T-helper 2 cell treated with Interferon-gamma antibody and Interleukin-4, amounts not matched to agents 5 μg/mL and 100 μg/mL, for 36 hours (primary cell): ENCODE data around the gene SPATA1.
"Not testable (repeated sequence)": the region's sequence is repeated elsewhere in the genome, so short reads cannot be mapped to it uniquely, and the experiment has no call there.

Experiments used
- DNase-seq: peaks from one replicate; pipeline ENCODE4 v3.0.0; 2021; ENCODE audit warnings: low spot score
- H3K27ac Mint-ChIP-seq: one replicate; pipeline ENCODE4 v1.8.0; 2021; ENCODE audit warnings: mild to moderate bottlenecking, mixed read lengths
- H3K27me3 Mint-ChIP-seq: one replicate; pipeline ENCODE4 v1.8.0; 2021; ENCODE audit warnings: low read depth, mixed read lengths
- H3K36me3 Mint-ChIP-seq: one replicate; pipeline ENCODE4 v1.8.0; 2021; ENCODE audit warnings: low read depth, mixed read lengths
- H3K4me1 Mint-ChIP-seq: one replicate; pipeline ENCODE4 v1.8.0; 2021; ENCODE audit warnings: low read depth, mixed read lengths
- H3K4me3 Mint-ChIP-seq: one replicate; pipeline ENCODE4 v1.8.0; 2022; ENCODE audit warnings: mild to moderate bottlenecking, moderate library complexity, mixed read lengths
- H3K9me3 Mint-ChIP-seq: one replicate; pipeline ENCODE4 v1.8.0; 2021; ENCODE audit warnings: mixed read lengths

Gene SPATA1

DNA sequence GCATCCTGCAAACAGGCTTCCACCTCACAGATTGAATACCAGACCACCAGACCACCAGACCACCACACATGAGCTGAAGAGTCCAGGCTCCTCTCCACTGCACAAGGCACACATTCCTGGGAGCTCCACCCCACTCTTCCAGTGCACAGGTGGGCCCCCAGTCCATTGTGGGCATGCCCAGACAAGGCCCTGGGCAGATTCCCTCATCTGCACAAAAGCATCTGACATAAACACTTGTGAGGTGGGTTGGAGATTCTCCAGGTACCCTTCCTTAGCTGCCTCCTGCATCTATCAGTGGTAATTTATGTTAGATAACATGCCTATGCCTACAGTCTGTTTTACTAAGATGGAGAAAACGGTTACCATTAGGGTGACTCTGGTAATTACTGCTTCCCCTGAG lies 79.6 kb downstream of the SPATA1 start:
- peaks cover 11% of the 10 kb centered on the region for H3K9me3 Mint-ChIP-seq
- H3K4me1 Mint-ChIP-seq: no peaks in the 10 kb centered on the region
- H3K27me3 Mint-ChIP-seq: no peaks in the 10 kb centered on the region
- DNase-seq: no peak
- H3K4me3 Mint-ChIP-seq: no peak overlapping the region
- H3K27ac Mint-ChIP-seq: no peak overlapping the region
- no peaks in the 10 kb centered on the region for H3K36me3 Mint-ChIP-seq

DNA sequence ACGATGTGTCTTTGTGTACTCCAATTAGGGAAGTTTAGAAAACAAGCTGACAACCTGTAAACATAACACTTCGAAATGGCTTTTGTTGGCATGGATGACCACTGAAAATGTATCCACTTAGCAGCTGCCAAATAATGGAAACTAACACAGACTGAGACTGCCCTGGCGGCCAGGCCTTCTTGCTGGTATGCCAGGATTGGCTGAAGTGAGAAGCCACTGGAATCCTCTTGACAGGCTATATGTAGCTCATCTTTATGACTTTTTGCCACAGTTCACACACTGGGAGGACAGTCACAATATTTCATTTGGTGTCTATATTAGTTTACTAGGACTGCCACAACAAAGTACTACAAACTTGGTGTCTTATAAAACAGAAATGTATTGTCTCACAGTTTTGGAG lies 80.9 kb downstream of the SPATA1 start:
- peaks cover 18% of the 10 kb centered on the region for H3K9me3 Mint-ChIP-seq
- no peaks in the 10 kb centered on the region for H3K4me1 Mint-ChIP-seq
- H3K27ac Mint-ChIP-seq: no peak overlapping the region
- no peaks in the 10 kb centered on the region for H3K27me3 Mint-ChIP-seq
- no peak overlapping the region for H3K4me3 Mint-ChIP-seq
- DNase-seq: no peak
- no peaks in the 10 kb centered on the region for H3K36me3 Mint-ChIP-seq

- H3K36me3 Mint-ChIP-seq, DNase-seq, H3K27me3 Mint-ChIP-seq, H3K4me3 Mint-ChIP-seq, H3K27ac Mint-ChIP-seq: not testable (repeated sequence)
- Mint-ChIP-seq H3K9me3 (peaks cover 26% of the 10 kb centered on the region), H3K4me1 (peaks cover 16% of the 10 kb centered on the region)
Observed at GRCh38 chr1:84594959-84595358, 88.8 kb downstream of the SPATA1 start.

GRCh38 chr1:84597011-84597410 lies 90.8 kb downstream of the SPATA1 start:
- peaks cover 20% of the 10 kb centered on the region for H3K4me1 Mint-ChIP-seq
- no peak overlapping the region for H3K27ac Mint-ChIP-seq

DNA sequence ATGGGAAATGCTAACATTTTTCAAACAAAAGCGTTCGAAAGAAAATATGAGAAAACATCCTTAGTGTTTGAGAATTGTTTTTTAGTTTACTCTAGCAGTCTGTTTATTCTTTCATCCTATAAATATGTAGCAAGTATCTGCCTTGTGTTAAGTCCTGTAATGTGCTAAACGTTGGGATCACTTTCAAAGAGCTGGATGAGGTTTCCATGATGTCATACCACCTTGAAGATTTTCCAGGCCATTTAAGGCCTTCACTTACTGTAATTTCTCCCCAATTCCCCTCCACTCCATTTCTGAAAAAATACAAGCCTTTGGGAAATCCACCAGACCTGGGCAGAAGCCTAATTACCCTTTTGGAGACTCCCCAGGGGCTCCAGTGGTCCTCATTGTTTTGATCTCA lies 92.2 kb downstream of the SPATA1 start:
- Mint-ChIP-seq H3K4me3 (no peak overlapping the region), H3K36me3 (peaks cover 4% of the 10 kb centered on the region), H3K27ac (peak overlapping the region; percentile 17), H3K4me1 (peaks cover 20% of the 10 kb centered on the region), H3K27me3 (no peaks in the 10 kb centered on the region), H3K9me3 (peaks cover 20% of the 10 kb centered on the region)
- no peak for DNase-seq

More at GRCh38 chr1:84597011-84597410, 90.8 kb downstream of the SPATA1 start:
- H3K36me3 Mint-ChIP-seq: peaks cover 4% of the 10 kb centered on the region
- no peak overlapping the region for H3K4me3 Mint-ChIP-seq
- H3K9me3 Mint-ChIP-seq: peaks cover 24% of the 10 kb centered on the region
- H3K27me3 Mint-ChIP-seq: no peaks in the 10 kb centered on the region
- no peak for DNase-seq

- H3K36me3 Mint-ChIP-seq: peaks cover 4% of the 10 kb centered on the region
- H3K9me3 Mint-ChIP-seq: peaks cover 22% of the 10 kb centered on the region
- no peaks in the 10 kb centered on the region for H3K27me3 Mint-ChIP-seq
- peak overlapping the region; percentile 10 for H3K4me3 Mint-ChIP-seq
- H3K4me1 Mint-ChIP-seq: peaks cover 20% of the 10 kb centered on the region
- H3K27ac Mint-ChIP-seq: peak overlapping the region; percentile 74
- no peak for DNase-seq
Observed at GRCh38 chr1:84598846-84599741, 92.9 kb downstream of the SPATA1 start.

GRCh38 chr1:84600796-84601195 lies 94.6 kb downstream of the SPATA1 start:
- peaks cover 32% of the 10 kb centered on the region for H3K9me3 Mint-ChIP-seq
- no peak overlapping the region for H3K27ac Mint-ChIP-seq
- DNase-seq: no peak
- peaks cover 20% of the 10 kb centered on the region for H3K4me1 Mint-ChIP-seq
- H3K36me3 Mint-ChIP-seq: peaks cover 11% of the 10 kb centered on the region
- no peak overlapping the region for H3K4me3 Mint-ChIP-seq
- H3K27me3 Mint-ChIP-seq: no peaks in the 10 kb centered on the region

GRCh38 chr1:84603223-84603622 lies 97.0 kb downstream of the SPATA1 start:
- no peak for DNase-seq
- H3K4me1 Mint-ChIP-seq: peaks cover 20% of the 10 kb centered on the region
- no peak overlapping the region for H3K4me3 Mint-ChIP-seq
- peaks cover 12% of the 10 kb centered on the region for H3K36me3 Mint-ChIP-seq
- no peaks in the 10 kb centered on the region for H3K27me3 Mint-ChIP-seq
- no peak overlapping the region for H3K27ac Mint-ChIP-seq
- H3K9me3 Mint-ChIP-seq: peaks cover 45% of the 10 kb centered on the region

DNA sequence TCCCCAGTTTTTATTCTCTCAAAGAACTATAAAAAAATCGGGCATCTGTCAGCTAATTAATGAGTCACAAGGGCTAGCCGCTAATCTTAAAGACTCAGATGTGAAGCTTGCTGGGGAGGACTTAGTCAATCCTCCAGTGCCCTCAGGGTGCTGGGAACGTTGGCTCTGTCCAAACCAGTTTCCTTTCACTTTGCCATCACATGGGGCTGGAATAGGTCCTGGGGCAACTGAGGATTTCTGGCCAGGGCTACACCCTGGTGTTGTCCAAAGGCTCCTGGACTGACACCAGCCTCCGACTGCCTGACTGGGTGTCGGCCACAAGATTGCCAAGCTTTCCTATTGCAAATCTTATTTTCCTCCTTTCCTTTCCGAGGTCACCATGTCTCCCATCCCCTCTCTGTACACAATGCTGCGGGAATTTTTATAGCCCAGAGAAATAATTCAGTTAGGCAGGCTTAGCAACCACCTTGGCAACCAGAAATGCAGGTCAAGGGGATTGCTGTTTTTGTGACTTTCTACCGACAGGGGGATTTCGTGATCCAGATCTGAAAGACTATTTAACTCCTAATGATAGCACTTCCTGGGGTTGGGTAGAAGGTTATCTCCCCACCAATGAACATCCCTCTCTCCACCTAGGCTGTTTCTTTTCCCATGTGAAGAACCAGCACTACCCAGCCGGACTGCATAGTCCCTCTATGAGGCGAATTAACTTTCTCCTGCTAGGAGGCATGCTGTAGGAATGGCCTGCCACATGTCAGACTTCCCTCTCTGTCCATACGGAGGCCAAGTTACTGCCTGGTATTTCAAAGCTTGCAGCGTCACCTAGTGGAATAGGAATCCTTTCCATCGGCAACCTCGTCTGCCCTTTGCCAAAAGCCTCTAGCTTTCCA lies 98.0 kb downstream of the SPATA1 start:
- Mint-ChIP-seq H3K4me3 (no peak overlapping the region), H3K9me3 (peaks cover 46% of the 10 kb centered on the region), H3K4me1 (peaks cover 11% of the 10 kb centered on the region), H3K36me3 (peaks cover 12% of the 10 kb centered on the region), H3K27ac (no peak overlapping the region), H3K27me3 (no peaks in the 10 kb centered on the region)
- no peak for DNase-seq

DNA sequence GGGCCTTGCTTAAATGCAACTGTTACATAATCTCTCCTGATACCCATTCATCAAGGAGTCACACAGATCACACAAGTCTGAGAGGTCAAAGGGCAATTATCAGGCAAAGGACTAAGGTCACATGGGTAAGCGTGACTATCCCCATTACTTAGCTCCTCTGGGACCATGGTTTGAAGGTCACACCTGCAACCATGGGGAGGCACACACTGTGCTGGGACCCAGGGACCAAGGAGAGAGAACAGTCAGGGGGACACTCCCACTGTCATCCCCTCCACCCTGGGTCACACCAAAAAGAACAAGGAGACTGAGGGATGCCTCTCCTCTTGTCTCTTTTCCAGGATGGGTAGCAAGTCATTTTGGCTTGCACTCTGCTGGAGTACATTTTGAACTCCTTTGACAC lies 99.0 kb downstream of the SPATA1 start:
- Mint-ChIP-seq H3K4me3 (no peak overlapping the region), H3K4me1 (peaks cover 4% of the 10 kb centered on the region), H3K27me3 (no peaks in the 10 kb centered on the region), H3K9me3 (peaks cover 46% of the 10 kb centered on the region), H3K27ac (no peak overlapping the region), H3K36me3 (peaks cover 12% of the 10 kb centered on the region)
- DNase-seq: no peak

DNA sequence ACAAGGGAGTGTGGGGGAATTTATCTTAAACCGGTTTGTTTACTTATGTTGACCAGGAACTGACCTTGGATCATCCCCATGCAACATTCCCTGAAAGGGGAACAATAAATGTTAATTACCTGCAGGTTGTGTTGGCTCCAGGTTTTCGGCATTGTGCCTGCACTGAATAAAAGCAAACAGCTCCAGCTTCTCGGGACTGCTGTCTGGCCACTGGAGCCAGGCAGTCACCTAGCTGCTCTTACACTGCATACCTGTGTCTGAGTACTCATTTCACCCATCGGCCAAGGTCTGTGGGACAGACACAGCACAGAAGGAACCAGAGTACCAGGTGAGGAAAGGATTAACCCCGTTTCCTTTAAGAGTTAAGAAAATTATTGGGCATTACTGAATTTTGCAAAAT lies 100.8 kb downstream of the SPATA1 start:
- Mint-ChIP-seq H3K36me3 (peaks cover 11% of the 10 kb centered on the region), H3K27ac (no peak overlapping the region), H3K9me3 (peaks cover 53% of the 10 kb centered on the region), H3K4me3 (no peak overlapping the region), H3K4me1 (no peaks in the 10 kb centered on the region), H3K27me3 (no peaks in the 10 kb centered on the region)
- no peak for DNase-seq

DNA sequence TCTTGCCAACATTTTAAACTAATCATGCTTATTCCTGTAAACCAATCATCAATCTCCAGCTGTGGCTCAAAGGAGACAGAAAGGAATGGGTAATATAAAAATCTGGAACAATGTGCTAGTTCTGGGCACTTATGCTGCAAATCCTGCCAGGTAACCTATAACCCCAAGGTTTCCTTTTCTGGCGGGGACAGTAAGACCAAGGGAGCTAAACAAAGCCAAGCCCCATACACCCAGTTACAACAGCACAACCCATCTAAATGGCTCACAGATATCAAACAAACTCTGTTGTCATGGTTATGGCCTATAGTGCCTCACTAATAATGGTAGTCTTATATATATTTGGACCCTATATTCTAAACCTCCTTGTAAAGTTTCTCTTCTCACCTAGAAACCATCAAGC lies 104.9 kb downstream of the SPATA1 start:
- Mint-ChIP-seq H3K4me3 (no peak overlapping the region), H3K36me3 (peaks cover 5% of the 10 kb centered on the region), H3K9me3 (peaks cover 46% of the 10 kb centered on the region), H3K4me1 (no peaks in the 10 kb centered on the region), H3K27ac (no peak overlapping the region), H3K27me3 (no peaks in the 10 kb centered on the region)
- DNase-seq: no peak

- Mint-ChIP-seq H3K27ac (no peak overlapping the region), H3K27me3 (no peaks in the 10 kb centered on the region), H3K36me3 (peaks cover 5% of the 10 kb centered on the region), H3K4me3 (no peak overlapping the region), H3K4me1 (no peaks in the 10 kb centered on the region), H3K9me3 (peaks cover 39% of the 10 kb centered on the region)
- no peak for DNase-seq
Observed at GRCh38 chr1:84611796-84612195, 105.6 kb downstream of the SPATA1 start.

GRCh38 chr1:84613026-84613425 lies 106.8 kb downstream of the SPATA1 start:
- Mint-ChIP-seq H3K27me3 (no peaks in the 10 kb centered on the region), H3K9me3 (peaks cover 37% of the 10 kb centered on the region), H3K27ac (no peak overlapping the region), H3K4me3 (no peak overlapping the region), H3K4me1 (no peaks in the 10 kb centered on the region), H3K36me3 (peaks cover 5% of the 10 kb centered on the region)
- DNase-seq: no peak
